Effector memory CD8-positive, alpha-beta T cell (primary cell): ENCODE measurements around the gene CCR4.

Experiments used
- ATAC-seq: fragments of 150-1000 bp; cut with Tn5 transposase; replicated peaks from 2 replicates; pipeline ENCODE4 v1.10.0; 2021; ENCODE audit warnings: mild to moderate bottlenecking, moderate library complexity
- DNase-seq, 3 experiments: peaks; one replicate each; pipeline ENCODE4 v3.0.0; 2021
- H3K27ac Mint-ChIP-seq, 2 donors: one replicate each; pipeline ENCODE4 v1.8.0; 2022; ENCODE audit warnings: mild to moderate bottlenecking in 2 of 2, mixed read lengths in 2 of 2, moderate library complexity in 2 of 2
- H3K27me3 Mint-ChIP-seq, 2 donors: one replicate each; pipeline ENCODE4 v1.8.0; 2022; ENCODE audit warnings: mixed read lengths in 2 of 2
- H3K36me3 Mint-ChIP-seq: one replicate; pipeline ENCODE4 v1.8.0; 2022; ENCODE audit warnings: mild to moderate bottlenecking, moderate library complexity, mixed read lengths; ENCODE audit not compliant: insufficient read depth
- H3K4me1 Mint-ChIP-seq, 2 donors: one replicate each; pipeline ENCODE4 v1.8.0; 2022; ENCODE audit warnings: low read depth in 2 of 2, mixed read lengths in 2 of 2
- H3K4me3 Mint-ChIP-seq, 2 donors: one replicate each; pipeline ENCODE4 v1.8.0; 2022; ENCODE audit warnings: mild to moderate bottlenecking in 2 of 2, mixed read lengths in 2 of 2, moderate library complexity in 2 of 2
- H3K9me3 Mint-ChIP-seq, 2 donors: one replicate each; pipeline ENCODE4 v1.8.0; 2022; ENCODE audit warnings: mixed read lengths in 2 of 2

Gene CCR4

DNA sequence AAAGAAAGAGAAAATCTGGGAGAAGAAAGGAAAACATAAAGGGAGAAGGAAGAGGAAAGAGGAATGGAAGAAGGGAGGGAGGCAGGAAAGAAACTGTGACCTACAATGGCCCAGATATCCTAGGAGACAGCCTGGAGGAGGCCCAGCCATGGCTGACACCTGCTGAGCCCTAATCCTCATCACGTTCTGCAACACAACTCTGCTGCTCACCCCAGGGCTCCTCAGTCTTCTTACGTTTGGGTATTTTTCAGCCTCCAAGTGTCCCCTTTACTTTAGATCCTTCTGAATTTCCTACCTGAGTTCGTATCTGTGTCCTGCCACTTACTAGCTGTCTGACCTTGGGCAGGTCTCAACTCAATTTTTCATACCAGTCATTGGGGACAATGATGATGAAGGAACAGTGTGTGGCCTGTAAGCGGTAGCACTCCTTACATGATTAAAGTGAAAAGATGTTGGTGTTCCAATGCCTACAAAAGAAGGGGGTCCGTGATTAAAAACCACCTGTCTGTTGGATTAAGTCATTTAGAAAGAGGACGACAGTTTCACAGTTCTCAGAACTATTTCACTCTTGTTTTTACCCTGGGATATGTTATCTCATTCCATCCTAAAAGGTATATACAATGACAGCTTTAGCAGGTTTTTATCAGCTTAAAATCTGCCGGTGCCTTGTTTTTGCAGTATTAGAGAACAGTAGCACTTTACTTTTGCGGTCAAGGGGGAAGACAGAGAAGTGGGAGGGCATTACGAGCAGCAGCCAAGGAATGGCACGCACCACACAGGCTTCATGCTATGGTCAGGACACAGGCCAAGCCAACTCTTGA lies 47.4 kb downstream of the CCR4 start:
- no peaks in the 10 kb centered on the region for H3K9me3 Mint-ChIP-seq
- ATAC-seq (peak; percentile 31), DNase-seq (no peak)
- peaks cover 6% of the 10 kb centered on the region for H3K36me3 Mint-ChIP-seq
- peak overlapping the region; percentile 7 to 36 for H3K4me3 Mint-ChIP-seq
- H3K4me1 Mint-ChIP-seq: peaks cover 6 to 37% of the 10 kb centered on the region in 2 donors
- no peaks in the 10 kb centered on the region for H3K27me3 Mint-ChIP-seq
- H3K27ac Mint-ChIP-seq: peak overlapping the region; percentile 1 to 88

DNA sequence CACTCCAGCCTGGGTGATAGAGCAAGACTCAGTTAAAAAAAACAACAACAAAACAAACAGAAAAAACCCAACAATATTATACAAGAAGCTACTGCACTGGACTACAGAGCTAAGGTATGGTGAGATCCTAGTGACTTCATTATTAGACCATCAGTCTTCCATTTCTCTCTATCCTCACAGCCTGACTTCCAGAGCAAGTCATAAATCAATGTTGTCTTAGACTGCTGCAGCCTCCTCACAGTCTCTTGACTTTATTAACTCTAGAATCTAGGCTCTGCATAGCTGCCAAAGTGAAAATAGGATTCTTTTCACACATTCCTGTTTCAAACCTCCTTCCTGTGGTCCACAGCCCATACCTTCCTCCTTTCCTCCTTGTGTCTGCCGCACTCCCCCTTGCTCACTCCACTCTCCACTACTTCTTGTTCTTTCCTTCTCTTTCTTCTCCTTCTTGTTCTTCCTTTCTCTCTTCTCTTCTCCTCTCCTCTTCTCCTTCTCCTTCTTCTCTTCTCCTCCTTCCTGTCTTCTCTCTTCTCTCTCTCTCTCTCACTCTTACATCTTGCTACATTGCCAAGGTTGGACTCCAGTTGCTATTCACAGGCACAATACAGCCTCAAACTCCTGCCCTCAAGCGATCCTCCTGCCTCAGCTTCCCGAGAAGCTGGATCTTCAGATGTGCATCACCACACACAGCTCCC lies 49.4 kb downstream of the CCR4 start:
- no peak for DNase-seq
- Mint-ChIP-seq H3K4me3 (no peak overlapping the region), H3K4me1 (peaks cover 8 to 35% of the 10 kb centered on the region in 2 donors), H3K36me3 (peaks cover 6% of the 10 kb centered on the region), H3K9me3 (no peaks in the 10 kb centered on the region), H3K27me3 (no peaks in the 10 kb centered on the region), H3K27ac (no peak overlapping the region)
- no peak for ATAC-seq

GRCh38 chr3:33001889-33002288 lies 50.4 kb downstream of the CCR4 start:
- Mint-ChIP-seq H3K4me1 (peaks cover 11 to 37% of the 10 kb centered on the region in 2 donors), H3K36me3 (peaks cover 6% of the 10 kb centered on the region), H3K4me3 (no peak overlapping the region), H3K9me3 (no peaks in the 10 kb centered on the region), H3K27me3 (no peaks in the 10 kb centered on the region), H3K27ac (peak overlapping the region in 1 of 2 donors; percentile 39)
- ATAC-seq (no peak), DNase-seq (no peak)

DNA sequence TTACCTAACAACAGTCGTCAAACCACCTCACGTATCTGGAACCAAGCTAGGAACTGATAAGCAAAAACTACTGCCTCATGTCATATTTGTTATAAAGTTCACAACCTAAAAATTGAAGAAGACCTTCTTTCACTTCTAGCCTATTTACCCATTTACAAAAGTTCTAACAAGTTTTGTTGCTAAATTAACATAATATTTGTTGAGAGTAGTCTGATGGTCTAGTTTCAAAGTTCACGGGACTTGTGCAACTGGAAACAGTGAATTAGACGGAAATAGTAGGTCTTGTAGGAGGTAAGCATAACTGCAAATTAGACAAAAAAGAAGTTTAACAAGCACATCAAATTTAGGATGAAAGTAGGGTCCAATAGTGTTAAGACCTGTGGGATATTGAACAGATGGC lies 51.9 kb downstream of the CCR4 start:
- H3K27ac Mint-ChIP-seq: no peak overlapping the region

DNA sequence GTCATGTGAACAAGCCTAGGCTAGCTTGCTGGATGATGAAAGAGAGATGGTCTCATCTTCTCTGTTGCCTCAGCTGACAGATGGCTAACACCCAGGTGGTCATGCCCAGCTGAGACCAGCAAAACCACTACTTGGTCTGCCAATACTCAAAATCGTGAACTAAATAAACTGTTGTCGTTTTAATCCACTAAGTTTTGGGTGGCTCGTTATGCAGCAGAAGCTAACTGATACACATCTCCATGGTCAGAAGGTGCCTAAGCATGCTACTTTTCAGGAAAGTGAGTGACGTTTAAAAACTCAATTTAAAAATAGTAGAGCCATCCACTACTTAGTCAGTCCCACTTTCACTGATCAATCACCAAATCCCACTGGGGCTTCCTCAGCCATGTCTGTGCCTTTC lies 52.8 kb downstream of the CCR4 start:
- Mint-ChIP-seq H3K4me3 (no peak overlapping the region), H3K36me3 (peaks cover 9% of the 10 kb centered on the region), H3K4me1 (peaks cover 22 to 38% of the 10 kb centered on the region in 2 donors), H3K9me3 (no peaks in the 10 kb centered on the region), H3K27ac (no peak overlapping the region), H3K27me3 (no peaks in the 10 kb centered on the region)
- no peak for DNase-seq
- no peak for ATAC-seq

More for the DNA sequence above, 51.9 kb downstream of the CCR4 start:
- peaks cover 21 to 43% of the 10 kb centered on the region in 2 donors for H3K4me1 Mint-ChIP-seq
- H3K9me3 Mint-ChIP-seq: no peaks in the 10 kb centered on the region
- DNase-seq (no peak), ATAC-seq (no peak)
- no peaks in the 10 kb centered on the region for H3K27me3 Mint-ChIP-seq
- no peak overlapping the region for H3K4me3 Mint-ChIP-seq
- peaks cover 7% of the 10 kb centered on the region for H3K36me3 Mint-ChIP-seq

DNA sequence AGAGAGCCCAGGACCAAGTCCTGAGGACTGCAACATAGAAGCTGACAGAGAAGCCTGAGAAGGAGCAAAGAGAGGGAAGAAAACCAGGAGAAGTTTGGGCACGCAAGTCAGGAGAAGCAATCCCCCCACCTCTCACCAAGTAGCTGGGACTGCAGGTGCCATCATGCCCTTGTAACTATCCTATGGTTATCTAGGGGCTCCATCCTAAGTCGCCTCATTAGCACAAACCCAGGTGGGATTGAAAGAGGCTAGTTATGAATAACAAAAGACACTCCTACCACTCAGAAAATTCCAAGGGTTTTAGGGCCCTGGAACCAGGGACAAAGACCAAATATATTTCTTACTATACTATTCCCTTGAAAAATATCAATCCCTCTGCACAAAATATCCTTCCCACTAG lies 53.5 kb downstream of the CCR4 start:
- H3K4me3 Mint-ChIP-seq: no peak overlapping the region
- H3K9me3 Mint-ChIP-seq: no peaks in the 10 kb centered on the region
- DNase-seq (no peak), ATAC-seq (no peak)
- H3K36me3 Mint-ChIP-seq: peaks cover 9% of the 10 kb centered on the region
- H3K27me3 Mint-ChIP-seq: no peaks in the 10 kb centered on the region
- H3K27ac Mint-ChIP-seq: peak overlapping the region in 1 of 2 donors; percentile 52
- H3K4me1 Mint-ChIP-seq: peaks cover 20 to 31% of the 10 kb centered on the region in 2 donors
